GM12873 (cell line): ENCODE data around the gene DROSHA.

ENCODE experiments used
- CTCF ChIP-seq: IDR thresholded peaks from 2 replicates; pipeline ENCODE4 v1.5.1; 2012; ENCODE audit warnings: low read depth, mild to moderate bottlenecking, moderate library complexity, low read length, control low read depth; ENCODE audit not compliant: insufficient read depth; ENCODE audit errors: missing control alignments

Gene DROSHA

GRCh38 chr5:31531888-31532547, at the start of gene DROSHA, which contains the start of gene C5orf22:
TSS of gene DROSHA (minus strand) at chr5:31532093. CDS start at chr5:31529059, 3,034 bp downstream.
TSS of gene C5orf22 (plus strand) at chr5:31532301. CDS start at chr5:31532393, 92 bp downstream.
- no peak for TF ChIP-seq CTCF

GRCh38 chr5:31579558-31579957, 47.7 kb upstream of the DROSHA start:
- no peak for TF ChIP-seq CTCF

GRCh38 chr5:31577438-31577837, 45.5 kb upstream of the DROSHA start:
- no peak for TF ChIP-seq CTCF

- TF ChIP-seq CTCF: no peak
These were observed 42.9 kb upstream of the DROSHA start for GRCh38 chr5:31574772-31575171.

- TF ChIP-seq CTCF: no peak
These were observed 41.7 kb upstream of the DROSHA start for GRCh38 chr5:31573494-31574142.

- no peak for TF ChIP-seq CTCF
These were observed 37.2 kb upstream of the DROSHA start for GRCh38 chr5:31569068-31569467.

GRCh38 chr5:31568302-31568835, 36.5 kb upstream of the DROSHA start:
- TF ChIP-seq CTCF: no peak
